Bronchial epithelial cell (primary cell): ENCODE data around the gene LSM14A. TPM values are rescaled to one million over a fixed set of nuclear protein-coding genes. Genes with fewer than 3 reads are reported as not detected.
"Not testable (repeated sequence)": the region's sequence is repeated elsewhere in the genome, so short reads cannot be mapped to it uniquely, and the experiment has no call there.

ENCODE experiments used
- DNase-seq: peaks from one replicate; pipeline ENCODE4 v3.0.0-alpha.2; 2010; ENCODE audit warnings: low read depth
- FAIRE-seq: peaks from 2 replicates; lab custom pipeline; 2011; peaks lifted over from hg19 to GRCh38; lab: Jason Lieb, UNC
- H3K27me3 ChIP-seq: 2 replicates; pipeline ENCODE4 v1.5.1; 2011; ENCODE audit warnings: low read length; ENCODE audit not compliant: control insufficient read depth, insufficient read depth
- H3K36me3 ChIP-seq: 2 replicates; pipeline ENCODE4 v1.5.1; 2011; ENCODE audit warnings: low read length; ENCODE audit not compliant: control insufficient read depth, insufficient read depth
- H3K4me3 ChIP-seq: 2 replicates; pipeline ENCODE4 v1.5.1; 2011; ENCODE audit warnings: mild to moderate bottlenecking, low read depth, low read length, control low read depth
- total RNA-seq: library from RNA; depleted of rRNA; stranded (reverse); fragments of >200 nt; gene quantifications from 2 replicates; pipeline ENCODE4 v1.2.1, GENCODE V29; 2014
- TF ChIP-seq, protein P1 (sequence below): IDR thresholded peaks from 2 replicates; pipeline ENCODE4 v1.5.1; 2011; ENCODE audit warnings: mild to moderate bottlenecking, moderate library complexity, low read length, control low read depth, inconsistent platforms; ENCODE audit not compliant: insufficient read depth, severe bottlenecking

Gene LSM14A
- total RNA-seq, 1 donor from 2014 or later: 86.1 TPM

DNA sequence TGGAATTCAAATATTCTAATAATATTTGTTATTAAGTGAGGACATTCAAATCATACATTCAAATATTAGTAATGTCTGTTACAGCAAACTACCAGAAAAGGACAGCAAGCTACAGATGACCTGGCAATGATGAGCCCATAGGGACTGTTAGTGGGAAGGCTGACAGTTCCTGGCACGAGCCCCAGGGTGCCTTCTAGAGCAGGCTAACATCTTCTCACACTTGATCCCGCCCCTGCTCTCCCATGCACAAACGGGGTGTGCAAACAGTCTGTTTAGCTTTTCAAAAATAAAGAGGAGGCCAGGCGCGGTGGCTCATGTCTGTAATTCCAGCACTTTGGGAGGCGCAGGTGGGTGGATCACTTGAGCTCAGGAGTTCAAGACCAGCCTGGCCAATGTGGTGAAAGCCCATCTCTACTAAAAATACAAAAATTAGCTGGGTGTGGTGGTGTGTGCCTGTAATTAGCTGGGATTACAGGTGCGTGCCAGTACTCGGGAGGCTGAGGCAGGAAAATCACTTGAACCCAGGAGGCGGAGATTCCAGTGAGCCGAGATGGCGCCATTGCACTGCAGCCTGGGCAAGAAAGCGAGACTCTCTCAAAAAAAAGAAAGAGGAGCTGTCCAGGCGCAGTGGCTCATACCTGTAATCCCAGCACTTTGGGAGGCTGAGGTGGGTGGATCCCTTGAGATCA lies 72.5 kb downstream of the LSM14A start:
- no peak for DNase-seq
- Histone ChIP-seq H3K36me3 (no peaks in the 10 kb centered on the region), H3K4me3 (no peak overlapping the region), H3K27me3 (no peaks in the 10 kb centered on the region)
- TF ChIP-seq, protein P1, sequence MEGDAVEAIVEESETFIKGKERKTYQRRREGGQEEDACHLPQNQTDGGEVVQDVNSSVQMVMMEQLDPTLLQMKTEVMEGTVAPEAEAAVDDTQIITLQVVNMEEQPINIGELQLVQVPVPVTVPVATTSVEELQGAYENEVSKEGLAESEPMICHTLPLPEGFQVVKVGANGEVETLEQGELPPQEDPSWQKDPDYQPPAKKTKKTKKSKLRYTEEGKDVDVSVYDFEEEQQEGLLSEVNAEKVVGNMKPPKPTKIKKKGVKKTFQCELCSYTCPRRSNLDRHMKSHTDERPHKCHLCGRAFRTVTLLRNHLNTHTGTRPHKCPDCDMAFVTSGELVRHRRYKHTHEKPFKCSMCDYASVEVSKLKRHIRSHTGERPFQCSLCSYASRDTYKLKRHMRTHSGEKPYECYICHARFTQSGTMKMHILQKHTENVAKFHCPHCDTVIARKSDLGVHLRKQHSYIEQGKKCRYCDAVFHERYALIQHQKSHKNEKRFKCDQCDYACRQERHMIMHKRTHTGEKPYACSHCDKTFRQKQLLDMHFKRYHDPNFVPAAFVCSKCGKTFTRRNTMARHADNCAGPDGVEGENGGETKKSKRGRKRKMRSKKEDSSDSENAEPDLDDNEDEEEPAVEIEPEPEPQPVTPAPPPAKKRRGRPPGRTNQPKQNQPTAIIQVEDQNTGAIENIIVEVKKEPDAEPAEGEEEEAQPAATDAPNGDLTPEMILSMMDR: no peak
- FAIRE-seq: no peak

DNA sequence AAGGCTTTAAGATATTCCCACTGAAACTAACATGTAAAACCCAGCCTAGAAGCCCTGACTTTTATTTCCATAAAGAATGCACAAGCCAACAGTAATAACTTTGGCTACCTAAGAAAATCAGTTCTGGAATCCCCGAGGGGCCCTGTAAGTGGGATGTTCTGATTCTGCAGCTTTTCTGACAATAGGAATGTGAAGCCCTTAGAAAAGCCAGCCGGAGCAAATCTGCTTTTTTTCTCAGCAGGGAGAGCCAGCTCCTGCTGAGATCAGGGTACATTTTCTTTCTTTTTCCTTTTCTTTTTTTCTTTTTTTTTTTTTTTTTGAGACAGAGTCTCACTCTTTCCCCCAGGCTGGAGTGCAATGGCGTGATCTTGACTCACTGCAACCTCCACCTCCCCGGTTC lies 74.0 kb downstream of the LSM14A start:
- FAIRE-seq (no peak), DNase-seq (no peak)
- TF ChIP-seq, protein P1: no peak
- no peaks in the 10 kb centered on the region for H3K27me3 ChIP-seq
- no peak overlapping the region for H3K4me3 ChIP-seq
- H3K36me3 ChIP-seq: no peaks in the 10 kb centered on the region

DNA sequence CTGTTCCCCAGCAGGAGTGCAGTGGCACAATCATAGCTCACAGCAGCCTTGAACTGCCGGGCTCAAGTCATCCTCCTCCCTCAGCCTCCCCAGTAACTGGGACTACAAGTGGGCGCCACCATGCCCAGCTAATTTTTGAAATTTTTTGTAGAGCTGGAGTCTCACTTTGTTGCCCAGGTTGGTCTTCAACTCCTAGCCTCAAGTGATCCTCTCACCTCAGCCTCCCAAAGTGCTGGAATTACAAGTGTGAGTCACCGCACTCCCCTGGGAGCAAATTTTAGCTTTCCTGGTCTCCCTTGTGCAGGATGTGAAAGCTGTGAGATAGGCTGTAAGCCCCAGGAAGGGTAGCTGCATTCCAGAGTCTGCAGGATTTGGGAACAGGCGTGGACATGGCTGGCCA lies 76.6 kb downstream of the LSM14A start:
- TF ChIP-seq, protein P1: no peak
- FAIRE-seq: peak; percentile 18
- Histone ChIP-seq H3K36me3 (no peaks in the 10 kb centered on the region), H3K4me3 (no peak overlapping the region), H3K27me3 (no peaks in the 10 kb centered on the region)
- no peak for DNase-seq

DNA sequence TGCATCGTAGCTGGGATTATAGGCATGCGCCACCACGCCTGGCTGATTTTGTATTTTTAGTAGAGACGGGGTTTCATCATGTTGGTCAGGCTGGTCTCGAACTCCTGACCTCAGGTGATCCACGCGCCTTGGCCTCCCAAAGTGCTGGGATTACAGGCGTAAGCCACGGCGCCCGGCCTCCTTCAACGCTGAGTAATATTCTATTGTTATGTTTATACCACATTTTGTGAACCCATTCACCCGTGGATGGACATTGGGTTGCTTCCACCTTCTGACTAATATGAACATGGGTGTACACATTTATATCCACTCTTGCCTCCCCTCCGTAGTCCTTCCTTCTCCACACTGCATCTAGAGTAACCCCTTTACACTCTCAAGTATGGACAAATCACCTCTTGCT lies 80.9 kb downstream of the LSM14A start:
- H3K27me3 ChIP-seq, DNase-seq, H3K4me3 ChIP-seq, FAIRE-seq, H3K36me3 ChIP-seq: not testable (repeated sequence)

DNA sequence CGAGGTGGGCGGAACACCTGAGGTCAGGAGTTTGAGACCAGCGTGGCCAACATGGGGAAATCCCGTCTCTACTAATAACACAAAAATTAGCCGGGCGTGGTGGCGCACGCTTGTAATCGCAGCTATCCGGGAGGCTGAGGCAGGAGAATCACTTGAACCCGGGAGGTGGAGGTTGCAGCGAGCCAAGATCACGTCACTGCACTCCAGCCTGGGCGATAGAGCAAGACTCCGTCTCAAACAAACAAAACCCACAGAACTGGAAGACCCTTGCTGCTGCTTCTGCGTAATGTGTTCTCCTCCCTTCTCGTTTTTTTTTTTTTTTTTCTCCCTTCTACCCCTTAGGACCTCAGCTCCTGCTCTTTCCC lies 81.4 kb downstream of the LSM14A start:
- not testable (repeated sequence) for FAIRE-seq, H3K36me3 ChIP-seq, DNase-seq, H3K27me3 ChIP-seq
- peak overlapping the region; percentile 77 for H3K4me3 ChIP-seq

DNA sequence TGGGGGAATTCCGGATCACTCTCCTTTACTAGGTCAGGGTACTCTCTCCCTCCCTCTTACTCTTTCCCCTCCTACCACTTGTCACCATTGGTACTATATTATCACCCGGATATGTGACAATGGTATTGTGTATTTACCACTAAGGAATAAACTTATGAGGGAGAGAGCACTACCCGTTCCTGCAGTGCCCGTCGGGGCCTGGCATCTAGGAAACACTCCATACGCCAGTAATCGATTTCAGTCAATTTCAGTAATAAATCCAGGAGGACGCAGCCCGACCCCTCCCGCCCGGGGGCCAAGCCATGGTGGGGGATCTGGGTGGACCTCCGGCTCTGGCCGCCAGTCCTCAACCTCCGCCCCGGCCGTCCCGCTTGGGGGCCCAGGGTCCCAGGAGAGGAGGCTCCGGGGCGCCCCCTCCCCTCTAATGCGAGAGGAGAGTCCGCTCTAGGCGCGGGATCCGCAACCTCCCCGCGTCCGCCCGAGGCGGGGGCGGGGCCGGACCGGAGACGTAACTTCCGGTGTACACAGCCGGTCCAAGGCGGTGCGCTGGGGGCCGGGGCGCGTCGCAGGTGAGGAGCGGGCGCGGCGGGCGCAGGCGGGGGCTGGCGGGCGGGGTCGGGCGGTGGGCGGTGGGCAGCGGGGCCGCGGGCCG lies 81.9 kb downstream of the LSM14A start, which contains the start of gene GARRE1:
Gene GARRE1 (plus strand): TSS at position 509 of the 652 bp plus-strand sequence. CDS start 45,920 bp downstream, outside the sequence.
- TF ChIP-seq, protein P1: no peak
- Histone ChIP-seq H3K36me3 (no peaks in the 10 kb centered on the region), H3K27me3 (no peaks in the 10 kb centered on the region), H3K4me3 (peak within 1 kb of the TSS; percentile 77)
- no peak for FAIRE-seq
- no peak for DNase-seq
